WI38 (cell line): ENCODE measurements around the gene SOHLH1.

Source experiments
- H3K4me3 ChIP-seq: 2 replicates; pipeline ENCODE4 v1.5.1; 2011; ENCODE audit warnings: low read depth, mild to moderate bottlenecking, control low read depth, low read length
- TF ChIP-seq, protein P1 (sequence below): IDR thresholded peaks from 2 replicates; pipeline ENCODE4 v1.5.1; 2012; ENCODE audit warnings: low read depth, mild to moderate bottlenecking, control low read depth, low read length

SOHLH1 gene

DNA sequence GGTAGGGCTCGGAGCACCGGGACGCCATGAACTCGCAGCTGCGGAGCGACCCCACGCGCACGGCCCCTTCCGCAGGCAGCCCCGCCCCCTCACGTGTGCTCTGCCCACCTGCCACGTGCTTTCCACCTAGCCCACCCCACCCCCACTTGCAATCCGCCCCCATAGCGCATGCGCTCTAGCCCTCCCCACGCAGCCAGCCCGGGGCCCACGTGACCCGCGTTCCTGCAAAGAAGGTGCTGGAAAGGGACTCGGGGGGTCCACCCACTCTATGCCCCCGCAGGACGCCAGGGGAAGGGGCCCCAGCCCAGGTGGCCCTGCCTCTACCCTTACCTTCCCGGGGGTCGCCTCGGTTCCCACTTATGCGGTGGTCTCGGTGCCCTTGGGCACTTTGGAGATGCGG is at the start of gene SOHLH1:
SOHLH1 (minus strand) TSS at position 42 of the 400 bp plus-strand sequence; CDS start at position 28, 14 bp downstream.
- TF ChIP-seq, protein P1, sequence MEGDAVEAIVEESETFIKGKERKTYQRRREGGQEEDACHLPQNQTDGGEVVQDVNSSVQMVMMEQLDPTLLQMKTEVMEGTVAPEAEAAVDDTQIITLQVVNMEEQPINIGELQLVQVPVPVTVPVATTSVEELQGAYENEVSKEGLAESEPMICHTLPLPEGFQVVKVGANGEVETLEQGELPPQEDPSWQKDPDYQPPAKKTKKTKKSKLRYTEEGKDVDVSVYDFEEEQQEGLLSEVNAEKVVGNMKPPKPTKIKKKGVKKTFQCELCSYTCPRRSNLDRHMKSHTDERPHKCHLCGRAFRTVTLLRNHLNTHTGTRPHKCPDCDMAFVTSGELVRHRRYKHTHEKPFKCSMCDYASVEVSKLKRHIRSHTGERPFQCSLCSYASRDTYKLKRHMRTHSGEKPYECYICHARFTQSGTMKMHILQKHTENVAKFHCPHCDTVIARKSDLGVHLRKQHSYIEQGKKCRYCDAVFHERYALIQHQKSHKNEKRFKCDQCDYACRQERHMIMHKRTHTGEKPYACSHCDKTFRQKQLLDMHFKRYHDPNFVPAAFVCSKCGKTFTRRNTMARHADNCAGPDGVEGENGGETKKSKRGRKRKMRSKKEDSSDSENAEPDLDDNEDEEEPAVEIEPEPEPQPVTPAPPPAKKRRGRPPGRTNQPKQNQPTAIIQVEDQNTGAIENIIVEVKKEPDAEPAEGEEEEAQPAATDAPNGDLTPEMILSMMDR, result no peak

GRCh38 chr9:135748676-135749075 is 49.4 kb upstream of the SOHLH1 start:
- TF ChIP-seq, protein P1, result no peak

More for the DNA sequence above, at the start of gene SOHLH1:
- H3K4me3 ChIP-seq, result no peak within 1 kb of the TSS

DNA sequence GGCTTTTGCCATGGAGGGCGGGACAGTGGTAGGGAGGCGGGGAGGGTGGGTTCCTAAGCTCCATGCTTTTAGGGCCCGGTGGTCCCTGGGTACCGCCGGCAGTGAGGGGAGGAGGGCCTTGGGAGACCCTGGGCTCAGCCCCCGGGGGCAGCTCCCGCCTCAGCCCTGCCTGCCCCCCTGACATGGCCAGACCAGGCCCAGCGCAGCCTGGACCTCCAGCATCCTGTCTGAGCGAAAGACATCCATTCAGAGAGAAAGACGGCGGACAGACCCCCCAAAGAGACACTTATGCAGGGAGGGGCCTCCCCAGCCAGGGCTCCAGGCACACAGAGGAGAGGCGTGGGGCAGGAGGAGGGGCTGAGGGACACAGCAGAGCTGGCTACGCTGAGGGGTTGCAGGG is 48.0 kb upstream of the SOHLH1 start:
- TF ChIP-seq, protein P1, result no peak
- no peak overlapping the region for H3K4me3 ChIP-seq

More at GRCh38 chr9:135748676-135749075, 49.4 kb upstream of the SOHLH1 start:
- no peak overlapping the region for H3K4me3 ChIP-seq

DNA sequence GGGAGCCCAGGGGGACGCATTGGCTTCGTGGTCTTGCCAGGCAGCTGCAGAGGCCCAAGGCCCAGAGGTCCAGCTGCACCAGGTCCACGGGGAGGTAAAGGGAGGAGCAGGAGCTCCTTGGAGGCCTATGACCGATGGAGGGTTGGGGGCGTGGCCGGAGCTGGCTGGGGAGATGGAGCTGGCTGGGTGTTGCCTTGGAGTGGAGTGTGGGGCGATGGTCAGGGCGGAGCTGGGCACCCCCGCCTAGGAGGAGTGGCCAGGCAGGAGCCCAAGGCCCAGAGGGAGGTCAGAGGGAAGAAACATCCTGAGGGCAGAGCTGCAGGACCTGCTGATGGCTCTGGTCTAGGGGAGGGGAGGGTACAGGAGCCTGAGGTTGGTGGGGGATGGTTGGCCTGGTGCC is 47.3 kb upstream of the SOHLH1 start:
- TF ChIP-seq, protein P1, result no peak

DNA sequence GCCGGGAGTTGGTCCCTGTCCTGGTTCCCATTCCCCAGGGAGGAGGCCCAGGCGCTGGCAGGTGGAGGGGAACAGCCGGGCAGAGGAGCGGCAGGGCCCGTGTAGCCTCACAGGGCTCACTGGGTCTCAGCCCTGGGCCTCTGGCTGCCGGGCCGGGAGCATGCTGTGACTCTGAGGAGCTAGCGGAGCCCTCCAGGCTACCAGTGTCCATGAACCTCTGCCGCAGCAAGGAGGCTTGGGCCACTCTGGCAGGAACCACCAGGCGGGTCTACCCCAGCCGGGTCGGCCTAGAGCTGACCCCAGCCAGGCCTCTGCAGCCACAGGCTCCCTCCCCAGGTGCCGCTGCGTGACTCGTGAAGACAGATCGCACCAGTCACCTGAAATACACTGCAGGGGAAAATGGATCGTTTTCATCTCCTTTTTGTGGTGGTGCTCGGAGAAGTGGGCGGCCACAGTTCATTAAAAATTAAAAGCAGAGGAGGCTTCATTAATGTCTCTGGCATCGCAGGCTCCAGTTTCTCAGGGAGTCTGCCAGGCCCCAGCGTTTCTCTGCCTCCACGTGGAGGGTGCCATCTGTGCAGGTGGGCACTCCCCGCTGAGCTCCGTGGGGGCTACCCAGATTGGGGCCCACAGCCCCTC is 46.5 kb upstream of the SOHLH1 start:
- no peak overlapping the region for H3K4me3 ChIP-seq
- TF ChIP-seq, protein P1, result no peak

More for the DNA sequence above, 47.3 kb upstream of the SOHLH1 start:
- no peak overlapping the region for H3K4me3 ChIP-seq

DNA sequence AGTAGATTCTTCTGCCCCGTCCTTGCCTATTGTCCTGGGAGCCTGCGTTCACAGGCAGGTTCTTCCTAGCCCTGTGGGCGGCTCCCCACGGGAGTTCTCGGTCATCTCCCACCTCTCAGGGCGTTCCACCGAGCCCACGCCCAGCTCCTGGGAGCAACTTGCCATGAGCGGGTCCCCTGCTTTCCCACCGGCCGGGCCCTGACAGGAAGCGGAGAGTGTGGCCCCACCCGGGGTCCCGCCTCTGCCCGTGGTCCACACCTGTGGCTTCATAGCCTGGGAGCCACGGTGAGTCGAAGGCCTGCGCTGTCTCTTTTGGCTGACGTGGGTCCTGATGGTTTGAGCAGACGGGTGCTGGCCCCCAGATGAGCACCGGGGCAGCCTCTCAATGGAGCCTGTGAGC is 45.9 kb upstream of the SOHLH1 start:
- TF ChIP-seq, protein P1, result no peak
- H3K4me3 ChIP-seq, result no peak overlapping the region

DNA sequence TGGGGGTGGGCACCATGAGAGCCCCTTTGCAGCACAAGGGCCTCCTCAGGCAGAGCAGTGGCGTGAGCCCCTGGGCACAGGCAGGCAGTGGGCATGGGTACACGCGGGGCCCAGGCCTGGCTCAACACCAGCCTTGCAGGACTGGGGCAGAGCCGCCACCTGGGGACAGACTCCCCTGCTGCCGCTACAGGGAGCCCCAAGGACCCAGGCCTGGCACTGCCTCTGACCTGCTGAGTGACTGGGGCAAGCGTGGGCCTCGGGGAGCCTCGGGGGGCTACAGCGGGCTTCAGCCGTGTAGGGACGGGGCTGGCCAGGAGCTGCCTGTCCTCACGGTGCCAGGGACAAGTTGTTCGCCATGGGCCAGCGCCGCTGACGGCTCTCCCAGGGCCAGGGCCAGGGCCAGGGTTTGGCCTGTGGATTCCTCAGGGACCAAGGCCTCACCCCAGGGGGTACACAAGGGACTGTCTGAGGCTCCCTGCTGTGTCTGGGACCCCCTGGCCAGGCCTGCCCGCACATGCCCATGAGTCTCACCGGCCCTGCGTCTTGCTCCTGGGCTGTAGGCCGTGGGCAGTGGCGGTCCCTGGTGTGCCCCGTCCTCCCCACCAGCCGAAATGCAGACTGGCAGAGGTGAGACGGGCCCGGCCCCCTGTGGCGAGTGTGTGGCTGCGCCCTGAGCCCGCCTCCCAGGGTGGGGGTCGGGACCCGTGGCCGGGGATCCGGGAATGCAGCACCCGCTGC is 45.2 kb upstream of the SOHLH1 start:
- no peak overlapping the region for H3K4me3 ChIP-seq
- TF ChIP-seq, protein P1, result no peak
